ENCODE data around the gene CFAP58. TPM values are rescaled to one million over a fixed set of nuclear protein-coding genes. Genes with fewer than 3 reads are reported as not detected.
A peak's percentile ranks its signal among the peaks of the same experiment; 100 is the strongest.

The CFAP58 gene
- total RNA-seq, 1 donor from 2014 or later = 0.53 TPM

DNA sequence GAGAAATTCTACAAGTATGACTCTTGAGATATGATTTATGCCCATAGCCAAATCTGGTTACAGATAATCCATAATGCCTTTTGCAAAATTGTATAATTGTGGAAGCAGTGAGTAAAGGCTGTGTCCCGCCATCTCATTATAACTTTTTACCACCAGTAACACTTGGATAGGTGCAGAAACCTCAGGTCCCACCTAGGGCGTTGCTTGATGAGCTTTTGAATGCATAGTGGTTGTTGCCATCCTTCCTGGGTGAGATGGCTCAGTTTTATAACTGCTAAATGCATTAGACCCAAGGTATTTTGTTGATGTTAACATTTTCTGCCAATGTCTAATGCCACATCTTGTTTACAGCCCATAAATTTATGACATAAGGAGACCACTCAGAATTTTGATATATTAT, 42.9 kb downstream of the CFAP58 start:
- H3K4me3 ChIP-seq (ENCODE audit: low read depth, low read length) = no peak overlapping the region
- DNase-seq (ENCODE audit: low read depth) = no peak
- no peaks in the 10 kb centered on the region for H3K36me3 ChIP-seq (ENCODE audit: control insufficient read depth, insufficient read depth, low read length)
- TF ChIP-seq CTCF (IDR thresholded peaks at IDR 0.05; ENCODE audit: insufficient read depth, low read length, severe bottlenecking) = no peak
- no peak for FAIRE-seq
- H3K27me3 ChIP-seq (ENCODE audit: control insufficient read depth, insufficient read depth, low read length) = peaks cover 2% of the 10 kb centered on the region

DNA sequence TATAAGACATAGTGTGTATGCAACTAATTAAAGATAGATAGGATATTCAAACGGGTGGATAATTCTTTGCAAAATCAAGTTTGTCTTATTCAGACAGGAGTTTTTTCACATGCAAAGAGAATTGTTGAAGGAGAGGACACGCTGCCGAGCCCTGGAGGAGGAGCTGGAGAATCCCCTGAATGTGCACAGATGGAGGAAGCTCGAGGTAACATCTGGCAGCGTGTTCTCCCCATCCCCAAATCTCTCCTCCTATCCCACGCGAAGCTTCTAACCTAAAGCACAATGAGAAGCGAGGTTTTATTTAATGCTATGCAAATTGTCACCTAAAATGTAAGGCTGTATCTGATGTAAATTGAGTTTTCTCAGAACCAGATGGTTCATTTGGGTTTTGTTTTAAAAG, 50.0 kb downstream of the CFAP58 start:
- DNase-seq (ENCODE audit: low read depth) (no peak), FAIRE-seq (no peak)
- Histone ChIP-seq H3K36me3 (ENCODE audit: control insufficient read depth, insufficient read depth, low read length) (no peaks in the 10 kb centered on the region), H3K27me3 (ENCODE audit: control insufficient read depth, insufficient read depth, low read length) (no peaks in the 10 kb centered on the region), H3K4me3 (ENCODE audit: low read depth, low read length) (no peak overlapping the region)
- no peak for TF ChIP-seq CTCF (IDR thresholded peaks at IDR 0.05; ENCODE audit: insufficient read depth, low read length, severe bottlenecking)

DNA sequence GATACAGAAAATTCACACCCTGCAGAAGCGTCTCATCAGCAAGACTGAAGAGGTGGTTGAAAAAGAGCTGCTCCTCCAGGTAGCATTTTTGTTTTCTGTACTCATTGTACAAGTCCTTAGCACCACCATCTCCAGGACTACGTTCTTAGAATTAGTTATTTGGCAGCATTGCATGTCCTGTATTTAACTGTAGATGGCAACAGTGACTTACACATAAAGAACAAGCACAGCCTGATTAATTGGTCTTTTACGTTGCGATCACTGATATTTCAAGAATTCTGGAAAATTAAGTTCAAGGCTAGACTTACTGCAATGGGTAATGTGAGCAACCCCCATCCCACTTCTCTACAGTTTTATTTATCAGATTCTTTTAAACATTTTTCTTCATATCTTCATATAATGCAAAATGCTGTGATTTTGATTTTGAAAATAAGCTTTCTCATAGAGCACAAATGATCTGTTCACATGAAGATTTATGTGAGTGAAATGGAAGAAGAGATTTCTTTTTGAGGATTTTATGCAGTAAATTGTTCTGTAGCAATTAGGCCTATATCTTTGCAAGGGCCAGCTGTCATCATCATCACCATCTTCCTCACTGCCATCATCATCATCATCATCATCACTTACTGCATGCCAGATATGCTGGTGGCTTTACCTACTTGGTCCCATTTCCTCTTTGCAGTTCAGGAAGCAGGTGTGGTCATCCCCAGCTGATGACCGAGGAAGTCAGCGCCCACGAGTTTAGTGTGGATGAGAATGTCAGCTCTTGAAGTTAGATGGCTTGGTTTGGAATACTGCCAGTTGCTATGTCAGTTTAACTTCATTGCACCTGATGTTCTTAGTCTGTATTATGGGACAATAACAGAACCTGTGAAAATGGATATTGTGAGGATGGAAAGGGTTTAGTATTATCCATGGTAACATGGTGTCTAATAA, 53.4 kb downstream of the CFAP58 start:
- peak; percentile 28 for FAIRE-seq
- DNase-seq (ENCODE audit: low read depth) = peak; percentile 67
- Histone ChIP-seq H3K36me3 (ENCODE audit: control insufficient read depth, insufficient read depth, low read length) (no peaks in the 10 kb centered on the region), H3K4me3 (ENCODE audit: low read depth, low read length) (no peak overlapping the region), H3K27me3 (ENCODE audit: control insufficient read depth, insufficient read depth, low read length) (no peaks in the 10 kb centered on the region)
- peak; percentile 54 for TF ChIP-seq CTCF (IDR thresholded peaks at IDR 0.05; ENCODE audit: insufficient read depth, low read length, severe bottlenecking)

DNA sequence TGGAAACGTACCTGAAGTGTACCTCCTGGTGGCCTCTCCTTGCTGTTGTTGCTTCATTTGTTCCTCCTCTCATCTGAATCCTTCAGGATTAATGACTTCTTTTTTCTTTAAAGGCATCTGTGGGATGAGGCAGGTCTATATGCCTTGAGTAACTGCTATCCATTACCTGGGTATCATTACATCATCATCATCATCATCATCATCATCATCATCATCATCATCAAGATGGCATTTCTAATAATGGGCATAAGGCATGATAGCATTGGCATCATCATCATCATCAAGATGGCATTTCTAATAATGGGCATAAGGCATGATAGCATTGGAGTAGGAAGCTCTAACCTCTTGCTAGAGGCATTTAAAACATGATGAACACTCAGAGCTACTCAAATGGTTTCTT, 59.9 kb downstream of the CFAP58 start:
- FAIRE-seq = no peak
- no peaks in the 10 kb centered on the region for H3K27me3 ChIP-seq (ENCODE audit: control insufficient read depth, insufficient read depth, low read length)
- DNase-seq (ENCODE audit: low read depth) = no peak
- H3K36me3 ChIP-seq (ENCODE audit: control insufficient read depth, insufficient read depth, low read length) = no peaks in the 10 kb centered on the region
- no peak overlapping the region for H3K4me3 ChIP-seq (ENCODE audit: low read depth, low read length)
- TF ChIP-seq CTCF (IDR thresholded peaks at IDR 0.05; ENCODE audit: insufficient read depth, low read length, severe bottlenecking) = no peak

DNA sequence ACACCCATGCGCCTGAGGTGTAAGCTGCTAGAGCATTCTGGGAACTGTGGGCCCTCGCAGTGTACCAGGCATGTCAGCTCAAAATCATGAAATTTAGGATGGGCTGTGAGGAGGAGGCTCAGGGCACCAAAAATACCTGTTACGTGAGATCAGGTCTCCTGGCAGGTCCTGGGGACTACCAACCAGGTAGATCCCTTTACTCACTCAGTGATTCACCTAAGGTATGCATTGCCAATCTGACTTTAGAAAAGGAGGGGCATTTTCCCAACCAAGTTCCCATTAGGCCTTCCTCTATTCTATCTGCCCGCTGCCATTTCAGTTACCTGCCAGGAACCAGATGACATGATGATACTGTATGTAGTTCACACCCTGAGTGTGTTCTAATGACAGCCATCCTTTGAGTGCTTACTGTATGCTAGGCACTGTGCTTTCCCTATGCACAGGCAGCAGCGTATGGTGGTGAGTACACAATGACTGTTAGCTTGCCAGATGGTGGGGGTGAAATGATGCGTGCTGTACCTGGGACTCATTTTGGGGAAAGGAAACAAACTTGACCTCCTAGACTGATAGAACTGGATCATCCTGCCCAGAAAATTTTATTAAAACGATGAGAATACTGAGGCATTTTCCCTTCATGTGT, 62.0 kb downstream of the CFAP58 start:
- peak; percentile 86 for DNase-seq (ENCODE audit: low read depth)
- FAIRE-seq = peak; percentile 55
- H3K27me3 ChIP-seq (ENCODE audit: control insufficient read depth, insufficient read depth, low read length) = no peaks in the 10 kb centered on the region
- no peak overlapping the region for H3K4me3 ChIP-seq (ENCODE audit: low read depth, low read length)
- TF ChIP-seq CTCF (IDR thresholded peaks at IDR 0.05; ENCODE audit: insufficient read depth, low read length, severe bottlenecking) = no peak
- H3K36me3 ChIP-seq (ENCODE audit: control insufficient read depth, insufficient read depth, low read length) = no peaks in the 10 kb centered on the region

Data from bronchial epithelial cell (primary cell).